ENCODE results near the gene IST1.
"Not testable (repeated sequence)": the region's sequence is repeated elsewhere in the genome, so short reads cannot be mapped to it uniquely, and the experiment has no call there.

The IST1 gene

GRCh38 chr16:71894229-71894920 lies 956 bp upstream of the IST1 start:
- no peaks in the 10 kb centered on the region for H3K9me3 Mint-ChIP-seq
- peaks cover 11% of the 10 kb centered on the region for H3K36me3 Mint-ChIP-seq (ENCODE audit: low read depth)
- peak overlapping the region; percentile 99 for H3K4me3 Mint-ChIP-seq
- H3K27me3 Mint-ChIP-seq, result no peaks in the 10 kb centered on the region
- peaks cover 33% of the 10 kb centered on the region for H3K4me1 Mint-ChIP-seq (ENCODE audit: low read depth)
- H3K27ac Mint-ChIP-seq, result peak overlapping the region; percentile 98

- peak overlapping the region; percentile 98 for H3K27ac Mint-ChIP-seq
- H3K27me3 Mint-ChIP-seq, result no peaks in the 10 kb centered on the region
- peaks cover 45% of the 10 kb centered on the region for H3K4me1 Mint-ChIP-seq (ENCODE audit: low read depth)
- peak overlapping the region; percentile 99 for H3K4me3 Mint-ChIP-seq
- no peaks in the 10 kb centered on the region for H3K9me3 Mint-ChIP-seq
- H3K36me3 Mint-ChIP-seq (ENCODE audit: low read depth), result peaks cover 11% of the 10 kb centered on the region
These were observed 491 bp downstream of the IST1 start for GRCh38 chr16:71895679-71896365.

GRCh38 chr16:71896764-71897368 lies 1.5 kb downstream of the IST1 start:
- peaks cover 53% of the 10 kb centered on the region for H3K4me1 Mint-ChIP-seq (ENCODE audit: low read depth)

GRCh38 chr16:71899171-71899570 lies 3.8 kb downstream of the IST1 start:
- H3K36me3 Mint-ChIP-seq (ENCODE audit: low read depth), result peaks cover 23% of the 10 kb centered on the region
- peaks cover 65% of the 10 kb centered on the region for H3K4me1 Mint-ChIP-seq (ENCODE audit: low read depth)
- no peak overlapping the region for H3K4me3 Mint-ChIP-seq
- no peaks in the 10 kb centered on the region for H3K9me3 Mint-ChIP-seq
- H3K27ac Mint-ChIP-seq, result no peak overlapping the region
- no peaks in the 10 kb centered on the region for H3K27me3 Mint-ChIP-seq

More at GRCh38 chr16:71896764-71897368, 1.5 kb downstream of the IST1 start:
- Mint-ChIP-seq H3K36me3 (ENCODE audit: low read depth) (peaks cover 11% of the 10 kb centered on the region), H3K9me3 (no peaks in the 10 kb centered on the region), H3K4me3 (peak overlapping the region; percentile 99), H3K27me3 (no peaks in the 10 kb centered on the region), H3K27ac (peak overlapping the region; percentile 74)

- peaks cover 39% of the 10 kb centered on the region for H3K36me3 Mint-ChIP-seq (ENCODE audit: low read depth)
- peak overlapping the region; percentile 21 for H3K27ac Mint-ChIP-seq
- no peaks in the 10 kb centered on the region for H3K9me3 Mint-ChIP-seq
- H3K4me3 Mint-ChIP-seq, result no peak overlapping the region
- H3K27me3 Mint-ChIP-seq, result no peaks in the 10 kb centered on the region
- peaks cover 79% of the 10 kb centered on the region for H3K4me1 Mint-ChIP-seq (ENCODE audit: low read depth)
These were observed 7.5 kb downstream of the IST1 start for GRCh38 chr16:71902656-71903365.

- Mint-ChIP-seq H3K4me1 (ENCODE audit: low read depth) (peaks cover 78% of the 10 kb centered on the region), H3K27ac (peak overlapping the region; percentile 68), H3K36me3 (ENCODE audit: low read depth) (peaks cover 41% of the 10 kb centered on the region), H3K27me3 (no peaks in the 10 kb centered on the region), H3K9me3 (no peaks in the 10 kb centered on the region), H3K4me3 (no peak overlapping the region)
These were observed 8.3 kb downstream of the IST1 start for GRCh38 chr16:71903608-71904007.

GRCh38 chr16:71904239-71904638 lies 8.9 kb downstream of the IST1 start:
- Mint-ChIP-seq H3K9me3 (no peaks in the 10 kb centered on the region), H3K36me3 (ENCODE audit: low read depth) (peaks cover 42% of the 10 kb centered on the region), H3K4me1 (ENCODE audit: low read depth) (peaks cover 80% of the 10 kb centered on the region), H3K27me3 (no peaks in the 10 kb centered on the region), H3K4me3 (no peak overlapping the region), H3K27ac (peak overlapping the region; percentile 68)

- not testable (repeated sequence) for H3K27me3 Mint-ChIP-seq, H3K4me3 Mint-ChIP-seq, H3K9me3 Mint-ChIP-seq
- peak overlapping the region; percentile 32 for H3K27ac Mint-ChIP-seq
- peaks cover 51% of the 10 kb centered on the region for H3K36me3 Mint-ChIP-seq (ENCODE audit: low read depth)
- peaks cover 78% of the 10 kb centered on the region for H3K4me1 Mint-ChIP-seq (ENCODE audit: low read depth)
These were observed 10.4 kb downstream of the IST1 start for GRCh38 chr16:71905765-71906164.

GRCh38 chr16:71911121-71911520 lies 15.8 kb downstream of the IST1 start:
- Mint-ChIP-seq H3K27me3 (no peaks in the 10 kb centered on the region), H3K9me3 (no peaks in the 10 kb centered on the region), H3K4me3 (no peak overlapping the region), H3K36me3 (ENCODE audit: low read depth) (peaks cover 63% of the 10 kb centered on the region), H3K27ac (no peak overlapping the region), H3K4me1 (ENCODE audit: low read depth) (peaks cover 85% of the 10 kb centered on the region)

- Mint-ChIP-seq H3K4me1 (ENCODE audit: low read depth) (peaks cover 80% of the 10 kb centered on the region), H3K27ac (peak overlapping the region; percentile 16)
These were observed 17.4 kb downstream of the IST1 start for GRCh38 chr16:71912534-71913275.

GRCh38 chr16:71914802-71915201 lies 19.5 kb downstream of the IST1 start:
- H3K36me3 Mint-ChIP-seq (ENCODE audit: low read depth), result peaks cover 78% of the 10 kb centered on the region
- H3K9me3 Mint-ChIP-seq, result no peaks in the 10 kb centered on the region
- peaks cover 66% of the 10 kb centered on the region for H3K4me1 Mint-ChIP-seq (ENCODE audit: low read depth)
- H3K27ac Mint-ChIP-seq, result no peak overlapping the region
- no peaks in the 10 kb centered on the region for H3K27me3 Mint-ChIP-seq
- no peak overlapping the region for H3K4me3 Mint-ChIP-seq

More at GRCh38 chr16:71912534-71913275, 17.4 kb downstream of the IST1 start:
- no peaks in the 10 kb centered on the region for H3K9me3 Mint-ChIP-seq
- peaks cover 69% of the 10 kb centered on the region for H3K36me3 Mint-ChIP-seq (ENCODE audit: low read depth)
- H3K4me3 Mint-ChIP-seq, result no peak overlapping the region
- no peaks in the 10 kb centered on the region for H3K27me3 Mint-ChIP-seq

- Mint-ChIP-seq H3K4me3 (no peak overlapping the region), H3K27ac (peak overlapping the region; percentile 39), H3K27me3 (no peaks in the 10 kb centered on the region), H3K9me3 (no peaks in the 10 kb centered on the region), H3K4me1 (ENCODE audit: low read depth) (peaks cover 61% of the 10 kb centered on the region), H3K36me3 (ENCODE audit: low read depth) (peaks cover 79% of the 10 kb centered on the region)
These were observed 20.0 kb downstream of the IST1 start for GRCh38 chr16:71915350-71915749.

GRCh38 chr16:71916397-71916920 lies 21.1 kb downstream of the IST1 start:
- H3K9me3 Mint-ChIP-seq, result no peaks in the 10 kb centered on the region
- H3K27me3 Mint-ChIP-seq, result no peaks in the 10 kb centered on the region
- peak overlapping the region; percentile 14 for H3K27ac Mint-ChIP-seq
- H3K4me1 Mint-ChIP-seq (ENCODE audit: low read depth), result peaks cover 53% of the 10 kb centered on the region
- H3K36me3 Mint-ChIP-seq (ENCODE audit: low read depth), result peaks cover 87% of the 10 kb centered on the region
- no peak overlapping the region for H3K4me3 Mint-ChIP-seq

GRCh38 chr16:71917900-71918299 lies 22.6 kb downstream of the IST1 start:
- peaks cover 88% of the 10 kb centered on the region for H3K36me3 Mint-ChIP-seq (ENCODE audit: low read depth)

More at GRCh38 chr16:71917900-71918299, 22.6 kb downstream of the IST1 start:
- Mint-ChIP-seq H3K27me3 (no peaks in the 10 kb centered on the region), H3K27ac (no peak overlapping the region), H3K9me3 (no peaks in the 10 kb centered on the region), H3K4me3 (no peak overlapping the region), H3K4me1 (ENCODE audit: low read depth) (peaks cover 40% of the 10 kb centered on the region)
